Measurements from ENCODE around the gene L1CAM.

DNA sequence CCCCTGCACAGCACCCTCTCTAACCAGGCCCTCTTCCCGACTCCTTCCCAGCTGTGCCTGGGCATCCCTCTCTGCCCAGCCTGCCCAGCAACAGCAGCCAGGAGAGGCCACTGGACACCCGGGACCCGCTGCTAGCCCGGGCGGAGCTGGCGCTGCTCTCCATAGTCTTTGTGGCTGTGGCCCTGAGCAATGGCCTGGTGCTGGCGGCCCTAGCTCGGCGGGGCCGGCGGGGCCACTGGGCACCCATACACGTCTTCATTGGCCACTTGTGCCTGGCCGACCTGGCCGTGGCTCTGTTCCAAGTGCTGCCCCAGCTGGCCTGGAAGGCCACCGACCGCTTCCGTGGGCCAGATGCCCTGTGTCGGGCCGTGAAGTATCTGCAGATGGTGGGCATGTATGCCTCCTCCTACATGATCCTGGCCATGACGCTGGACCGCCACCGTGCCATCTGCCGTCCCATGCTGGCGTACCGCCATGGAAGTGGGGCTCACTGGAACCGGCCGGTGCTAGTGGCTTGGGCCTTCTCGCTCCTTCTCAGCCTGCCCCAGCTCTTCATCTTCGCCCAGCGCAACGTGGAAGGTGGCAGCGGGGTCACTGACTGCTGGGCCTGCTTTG is 19.6 kb upstream of the L1CAM start:
- TF ChIP-seq NR3C1 (CRISPR knock-in tag; IDR thresholded peaks at IDR 0.05) (no peak), ZNF12 (CRISPR knock-in tag; IDR thresholded peaks at IDR 0.05) (no peak), EP300 (IDR thresholded peaks at IDR 0.05; ENCODE audit: low read length) (no peak), MAFK (IDR thresholded peaks at IDR 0.05; ENCODE audit: low read length) (no peak), POLR2A (conservative IDR thresholded peaks at IDR 0.05) (no peak), SP2 (IDR thresholded peaks at IDR 0.05; ENCODE audit: extremely low read depth, low read depth, low read length, poor library complexity, severe bottlenecking) (no peak), KDM5B (IDR thresholded peaks at IDR 0.05; ENCODE audit: insufficient replicate concordance, low read depth, low read length) (no peak), FOSL1 (tag; conservative IDR thresholded peaks at IDR 0.05) (no peak), FOXK2 (conservative IDR thresholded peaks at IDR 0.05 in 1 of 2, IDR thresholded peaks at IDR 0.05 in 1 of 2; ENCODE audit: low read depth in 2 of 2) (no peak), SRSF1 (IDR thresholded peaks at IDR 0.05; ENCODE audit: low read depth, low read length) (no peak)
- TF ChIP-seq, protein P1, sequence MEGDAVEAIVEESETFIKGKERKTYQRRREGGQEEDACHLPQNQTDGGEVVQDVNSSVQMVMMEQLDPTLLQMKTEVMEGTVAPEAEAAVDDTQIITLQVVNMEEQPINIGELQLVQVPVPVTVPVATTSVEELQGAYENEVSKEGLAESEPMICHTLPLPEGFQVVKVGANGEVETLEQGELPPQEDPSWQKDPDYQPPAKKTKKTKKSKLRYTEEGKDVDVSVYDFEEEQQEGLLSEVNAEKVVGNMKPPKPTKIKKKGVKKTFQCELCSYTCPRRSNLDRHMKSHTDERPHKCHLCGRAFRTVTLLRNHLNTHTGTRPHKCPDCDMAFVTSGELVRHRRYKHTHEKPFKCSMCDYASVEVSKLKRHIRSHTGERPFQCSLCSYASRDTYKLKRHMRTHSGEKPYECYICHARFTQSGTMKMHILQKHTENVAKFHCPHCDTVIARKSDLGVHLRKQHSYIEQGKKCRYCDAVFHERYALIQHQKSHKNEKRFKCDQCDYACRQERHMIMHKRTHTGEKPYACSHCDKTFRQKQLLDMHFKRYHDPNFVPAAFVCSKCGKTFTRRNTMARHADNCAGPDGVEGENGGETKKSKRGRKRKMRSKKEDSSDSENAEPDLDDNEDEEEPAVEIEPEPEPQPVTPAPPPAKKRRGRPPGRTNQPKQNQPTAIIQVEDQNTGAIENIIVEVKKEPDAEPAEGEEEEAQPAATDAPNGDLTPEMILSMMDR (IDR thresholded peaks at IDR 0.05 in 2 of 3, conservative IDR thresholded peaks at IDR 0.05 in 1 of 3; ENCODE audit: insufficient read depth in 2 of 3, low read depth in 1 of 3, low read length in 3 of 3), result no peak
- TF ChIP-seq, protein P2, sequence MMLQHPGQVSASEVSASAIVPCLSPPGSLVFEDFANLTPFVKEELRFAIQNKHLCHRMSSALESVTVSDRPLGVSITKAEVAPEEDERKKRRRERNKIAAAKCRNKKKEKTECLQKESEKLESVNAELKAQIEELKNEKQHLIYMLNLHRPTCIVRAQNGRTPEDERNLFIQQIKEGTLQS (IDR thresholded peaks at IDR 0.05), result no peak
- TF ChIP-seq, protein P2 (CRISPR knock-in tag; conservative IDR thresholded peaks at IDR 0.05), result no peak
- TF ChIP-seq, protein P3, sequence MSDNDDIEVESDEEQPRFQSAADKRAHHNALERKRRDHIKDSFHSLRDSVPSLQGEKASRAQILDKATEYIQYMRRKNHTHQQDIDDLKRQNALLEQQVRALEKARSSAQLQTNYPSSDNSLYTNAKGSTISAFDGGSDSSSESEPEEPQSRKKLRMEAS (CRISPR knock-in tag; IDR thresholded peaks at IDR 0.05), result no peak
- TF ChIP-seq, protein P4, sequence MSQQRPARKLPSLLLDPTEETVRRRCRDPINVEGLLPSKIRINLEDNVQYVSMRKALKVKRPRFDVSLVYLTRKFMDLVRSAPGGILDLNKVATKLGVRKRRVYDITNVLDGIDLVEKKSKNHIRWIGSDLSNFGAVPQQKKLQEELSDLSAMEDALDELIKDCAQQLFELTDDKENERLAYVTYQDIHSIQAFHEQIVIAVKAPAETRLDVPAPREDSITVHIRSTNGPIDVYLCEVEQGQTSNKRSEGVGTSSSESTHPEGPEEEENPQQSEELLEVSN (IDR thresholded peaks at IDR 0.05; ENCODE audit: borderline replicate concordance in 1 of 2, extremely low read depth in 1 of 2, insufficient read depth in 1 of 2, insufficient read length in 1 of 2, low read depth in 1 of 2, low read length in 1 of 2, poor library complexity in 1 of 2, severe bottlenecking in 1 of 2), result no peak

Measured in K562 (cell line).